Activated B cell treated with CpG ODN at 0.5 μM for 24 hours (primary cell): Measurements from ENCODE around the gene METRNL. TPM values are rescaled to one million over a fixed set of nuclear protein-coding genes. Genes with fewer than 3 reads are reported as not detected.

ENCODE experiments used
- ATAC-seq: fragments of 200-7000 bp; cut with Tn5 transposase; one replicate; pipeline ENCODE4 v1.10.0; 2021; ENCODE audit warnings: low read depth, mild to moderate bottlenecking, moderate library complexity
- CTCF ChIA-PET: fragments of 350-600 bp; sonication (Branson Sonifier 250); formaldehyde crosslinking; loops from one replicate; lab custom pipeline; 2021; ENCODE audit warnings: antibody characterized with exemption; lab: Charles Lee
- POLR2A ChIA-PET: fragments of 350-600 bp; sonication (Branson Sonifier 250); formaldehyde crosslinking; loops from one replicate; lab custom pipeline; 2021; ENCODE audit warnings: antibody characterized with exemption; lab: Charles Lee
- DNase-seq: peaks from one replicate; pipeline ENCODE4 v3.0.0; 2022
- H3K27ac Mint-ChIP-seq: one replicate; pipeline ENCODE4 v1.8.0; 2020; ENCODE audit warnings: mixed read lengths
- H3K27me3 Mint-ChIP-seq: one replicate; pipeline ENCODE4 v1.8.0; 2021; ENCODE audit warnings: mixed read lengths
- H3K36me3 Mint-ChIP-seq: one replicate; pipeline ENCODE4 v1.8.0; 2021; ENCODE audit warnings: low read depth, mixed read lengths
- H3K4me1 Mint-ChIP-seq: one replicate; pipeline ENCODE4 v1.8.0; 2021; ENCODE audit warnings: mixed read lengths
- H3K4me3 Mint-ChIP-seq: one replicate; pipeline ENCODE4 v1.8.0; 2020; ENCODE audit warnings: mild to moderate bottlenecking, mixed read lengths
- H3K9me3 Mint-ChIP-seq: one replicate; pipeline ENCODE4 v1.8.0; 2020; ENCODE audit warnings: mixed read lengths
- CTCF ChIP-seq: fragments of 200-600 bp; IDR thresholded peaks from one replicate; pipeline ENCODE4 v1.8.0; 2022; ENCODE audit warnings: antibody characterized with exemption, mild to moderate bottlenecking
- intact Hi-C: fragments of 100-400 bp; cut with micrococcal nuclease; formaldehyde crosslinking; loops from one replicate; pipeline ENCODE4 v1.15.1; 2024
- total RNA-seq: library from RNA; stranded (reverse); gene quantifications from 2 replicates; pipeline ENCODE4 v1.2.3, GENCODE V29; 2022

Gene METRNL
- total RNA-seq, 1 donor from 2014 or later, result 10.7 TPM

GRCh38 chr17:83034525-83034924 lies 44.9 kb upstream of the METRNL start:
- H3K27me3 Mint-ChIP-seq, result no peaks in the 10 kb centered on the region
- H3K4me1 Mint-ChIP-seq, result no peaks in the 10 kb centered on the region
- H3K36me3 Mint-ChIP-seq, result peaks cover 29% of the 10 kb centered on the region
- intact Hi-C loops, result no loop called here
- DNase-seq (no peak), ATAC-seq (no peak)
- H3K9me3 Mint-ChIP-seq, result no peaks in the 10 kb centered on the region
- no peak overlapping the region for H3K4me3 Mint-ChIP-seq
- ChIA-PET CTCF (no interaction called here), POLR2A (no interaction called here)
- no peak overlapping the region for H3K27ac Mint-ChIP-seq
- no peak for TF ChIP-seq CTCF

- Mint-ChIP-seq H3K4me3 (no peak overlapping the region), H3K27ac (no peak overlapping the region), H3K27me3 (no peaks in the 10 kb centered on the region), H3K4me1 (no peaks in the 10 kb centered on the region), H3K9me3 (no peaks in the 10 kb centered on the region), H3K36me3 (peaks cover 37% of the 10 kb centered on the region)
- DNase-seq, result no peak
- intact Hi-C loops, result no loop called here
- CTCF ChIA-PET, result no interaction called here
- TF ChIP-seq CTCF, result no peak
- POLR2A ChIA-PET, result no interaction called here
- ATAC-seq, result no peak
Measured at GRCh38 chr17:83035722-83036121, 43.7 kb upstream of the METRNL start.

GRCh38 chr17:83036193-83036592 lies 43.2 kb upstream of the METRNL start:
- H3K4me3 Mint-ChIP-seq, result no peak overlapping the region
- H3K4me1 Mint-ChIP-seq, result no peaks in the 10 kb centered on the region
- POLR2A ChIA-PET, result no interaction called here
- intact Hi-C loops, result no loop called here
- peaks cover 2% of the 10 kb centered on the region for H3K9me3 Mint-ChIP-seq
- no peak for TF ChIP-seq CTCF
- CTCF ChIA-PET, result no interaction called here
- ATAC-seq, result no peak
- H3K27ac Mint-ChIP-seq, result no peak overlapping the region
- H3K27me3 Mint-ChIP-seq, result no peaks in the 10 kb centered on the region
- no peak for DNase-seq
- H3K36me3 Mint-ChIP-seq, result peaks cover 40% of the 10 kb centered on the region

GRCh38 chr17:83036666-83037065 lies 42.7 kb upstream of the METRNL start:
- Mint-ChIP-seq H3K9me3 (peaks cover 7% of the 10 kb centered on the region), H3K4me3 (no peak overlapping the region), H3K4me1 (no peaks in the 10 kb centered on the region), H3K36me3 (peaks cover 44% of the 10 kb centered on the region), H3K27me3 (no peaks in the 10 kb centered on the region), H3K27ac (no peak overlapping the region)
- intact Hi-C loops, result no loop called here
- ATAC-seq (no peak), DNase-seq (no peak)
- POLR2A ChIA-PET, result no interaction called here
- CTCF ChIA-PET, result no interaction called here
- no peak for TF ChIP-seq CTCF

- TF ChIP-seq CTCF, result no peak
- H3K27me3 Mint-ChIP-seq, result no peaks in the 10 kb centered on the region
- intact Hi-C loops, result no loop called here
- ATAC-seq (no peak), DNase-seq (no peak)
- H3K27ac Mint-ChIP-seq, result no peak overlapping the region
- ChIA-PET POLR2A (no interaction called here), CTCF (no interaction called here)
- H3K36me3 Mint-ChIP-seq, result peaks cover 47% of the 10 kb centered on the region
- H3K9me3 Mint-ChIP-seq, result peaks cover 9% of the 10 kb centered on the region
- no peak overlapping the region for H3K4me3 Mint-ChIP-seq
- H3K4me1 Mint-ChIP-seq, result no peaks in the 10 kb centered on the region
Measured at GRCh38 chr17:83037084-83037873, 42.1 kb upstream of the METRNL start.
